GM23338 (cell line): ENCODE measurements around the gene SYT15. TPM values are rescaled to one million over a fixed set of nuclear protein-coding genes. Genes with fewer than 3 reads are reported as not detected.
A peak's percentile ranks its signal among the peaks of the same experiment; 100 is the strongest.

Experiments used
- ATAC-seq: fragments of 200-7000 bp; cut with Tn5 transposase; 3 replicates; pipeline ENCODE4 v1.9.1; 2020
- DNase-seq: peaks from one replicate; pipeline ENCODE4 v3.0.0-alpha.2; 2015; ENCODE audit warnings: low spot score
- H2AFZ ChIP-seq: fragments of 200-600 bp; sonication (generic); 2 replicates; pipeline ENCODE4 v1.8.0; 2016; ENCODE audit warnings: antibody characterized with exemption, mild to moderate bottlenecking, moderate library complexity
- H3F3A ChIP-seq: fragments of 200-600 bp; sonication (generic); replicated peaks from 2 replicates; pipeline ENCODE4 v1.8.0; 2017; ENCODE audit warnings: antibody characterized with exemption, mixed run types, low read depth
- H3K27ac ChIP-seq: fragments of 200-600 bp; sonication (generic); 2 replicates; pipeline ENCODE4 v1.6.1; 2016; ENCODE audit warnings: low read depth
- H3K27me3 ChIP-seq: fragments of 200-600 bp; sonication (generic); 2 replicates; pipeline ENCODE4 v1.8.0; 2016; ENCODE audit warnings: mild to moderate bottlenecking, mixed run types, moderate library complexity; ENCODE audit not compliant: insufficient read depth
- H3K36me3 ChIP-seq: fragments of 200-600 bp; sonication (generic); 2 replicates; pipeline ENCODE4 v1.8.0; 2016; ENCODE audit warnings: mild to moderate bottlenecking; ENCODE audit not compliant: insufficient read depth
- H3K4me1 ChIP-seq: fragments of 200-600 bp; sonication (generic); 2 replicates; pipeline ENCODE4 v1.8.0; 2016; ENCODE audit warnings: mild to moderate bottlenecking, moderate library complexity; ENCODE audit not compliant: insufficient read depth
- H3K4me2 ChIP-seq: fragments of 200-600 bp; sonication (generic); 2 replicates; pipeline ENCODE4 v1.7.1; 2017; ENCODE audit warnings: mixed run types
- H3K4me3 ChIP-seq: fragments of 200-600 bp; sonication (generic); 2 replicates; pipeline ENCODE4 v1.6.1; 2016; ENCODE audit warnings: mixed run types
- H3K79me2 ChIP-seq: fragments of 200-600 bp; sonication (generic); replicated peaks from 2 replicates; pipeline ENCODE4 v1.8.0; 2017; ENCODE audit warnings: mild to moderate bottlenecking; ENCODE audit not compliant: insufficient read depth
- H3K9me2 ChIP-seq: fragments of 200-600 bp; sonication (generic); 2 replicates; pipeline ENCODE4 v1.8.0; 2017; ENCODE audit not compliant: insufficient read depth
- H4K20me1 ChIP-seq: fragments of 200-600 bp; sonication (generic); replicated peaks from 2 replicates; pipeline ENCODE4 v1.8.0; 2017; ENCODE audit warnings: mild to moderate bottlenecking; ENCODE audit not compliant: insufficient read depth
- H3K27ac Mint-ChIP-seq: 2 replicates; pipeline ENCODE4 v1.8.0; 2020; ENCODE audit warnings: inconsistent platforms, mild to moderate bottlenecking, moderate library complexity, mixed read lengths
- H3K27me3 Mint-ChIP-seq: 3 replicates; pipeline ENCODE4 v1.8.0; 2022; ENCODE audit warnings: low read depth, mild to moderate bottlenecking, moderate library complexity, mixed read lengths, inconsistent platforms; ENCODE audit not compliant: insufficient read depth, poor library complexity
- H3K36me3 Mint-ChIP-seq: 3 replicates; pipeline ENCODE4 v1.8.0; 2021; ENCODE audit warnings: low read depth, mild to moderate bottlenecking, inconsistent platforms, moderate library complexity, mixed read lengths
- H3K4me1 Mint-ChIP-seq: 3 replicates; pipeline ENCODE4 v1.8.0; 2020; ENCODE audit warnings: mild to moderate bottlenecking, inconsistent platforms, mixed read lengths
- H3K4me3 Mint-ChIP-seq: 3 replicates; pipeline ENCODE4 v1.8.0; 2021; ENCODE audit warnings: moderate library complexity, mild to moderate bottlenecking, inconsistent platforms, mixed read lengths
- H3K9me3 Mint-ChIP-seq: 3 replicates; pipeline ENCODE4 v1.8.0; 2020; ENCODE audit warnings: moderate library complexity, mild to moderate bottlenecking, inconsistent platforms, mixed read lengths
- CREB1 ChIP-seq: fragments of 250-450 bp; sonication (Bioruptor Pico); IDR thresholded peaks from 2 replicates; pipeline ENCODE4 v1.5.0; 2020; ENCODE audit warnings: low read depth, mild to moderate bottlenecking, moderate library complexity
- ETS1 ChIP-seq: IDR thresholded peaks from 2 replicates; pipeline ENCODE4 v1.6.1; 2016; ENCODE audit warnings: antibody characterized with exemption
- EZH2 ChIP-seq: fragments of 200-600 bp; sonication (generic); IDR thresholded peaks from one replicate; pipeline ENCODE4 v1.8.0; 2017; ENCODE audit warnings: antibody characterized with exemption, mild to moderate bottlenecking, low read depth; ENCODE audit not compliant: unreplicated experiment
- EZH2phosphoT487 ChIP-seq: fragments of 200-600 bp; sonication (generic); IDR thresholded peaks from one replicate; pipeline ENCODE4 v1.8.1; 2018; ENCODE audit warnings: antibody characterized with exemption; ENCODE audit not compliant: unreplicated experiment
- JUNB ChIP-seq: IDR thresholded peaks from one replicate; pipeline ENCODE4 v1.6.1; 2016; ENCODE audit warnings: antibody characterized with exemption; ENCODE audit not compliant: unreplicated experiment
- NANOG ChIP-seq: IDR thresholded peaks from 2 replicates; pipeline ENCODE4 v1.6.1; 2016; ENCODE audit warnings: antibody characterized with exemption, borderline replicate concordance
- POLR2AphosphoS5 ChIP-seq: IDR thresholded peaks from 2 replicates; pipeline ENCODE4 v1.6.1; 2016; ENCODE audit warnings: antibody characterized with exemption, low read depth
- REST ChIP-seq: IDR thresholded peaks from one replicate; pipeline ENCODE4 v1.6.1; 2018; ENCODE audit warnings: antibody characterized with exemption; ENCODE audit not compliant: unreplicated experiment
- STAT1 ChIP-seq: IDR thresholded peaks from one replicate; pipeline ENCODE4 v1.6.1; 2016; ENCODE audit warnings: antibody characterized with exemption; ENCODE audit not compliant: unreplicated experiment
- ZNF114 ChIP-seq: fragments of 250-450 bp; sonication (Bioruptor Pico); IDR thresholded peaks from 2 replicates; pipeline ENCODE4 v1.5.0; 2020; ENCODE audit warnings: mild to moderate bottlenecking, moderate library complexity
- ZNF331 ChIP-seq: fragments of 250-450 bp; sonication (Bioruptor Pico); IDR thresholded peaks from 2 replicates; pipeline ENCODE4 v1.5.0; 2020; ENCODE audit warnings: low read depth, mild to moderate bottlenecking, moderate library complexity
- polyA plus RNA-seq: library from polyadenylated mRNA; unstranded; fragments of >200 nt; fragmentation: Nextera tagmentation; extraction: Ambion mirVana; gene quantifications from 2 replicates; pipeline ENCODE4 v1.2.1, GENCODE V29; 2016
- total RNA-seq: library from RNA; depleted of rRNA; stranded (reverse); fragments of >200 nt; shearing (Covaris generic); gene quantifications from 2 replicates; pipeline ENCODE4 v1.2.3, GENCODE V29; 2014
- TF ChIP-seq, protein P1 (sequence below): fragments of 250-450 bp; sonication (Bioruptor Pico); IDR thresholded peaks from 2 replicates; pipeline ENCODE4 v1.5.0; 2020; ENCODE audit warnings: mild to moderate bottlenecking, moderate library complexity
- TF ChIP-seq, protein P2 (sequence below), 2 experiments: fragments of 200-600 bp in 1 of 2; sonication (generic) in 1 of 2; conservative IDR thresholded peaks; 2 replicates each; pipeline versions ENCODE4 v1.5.1 to v1.6.1; 2016 to 2017; ENCODE audit warnings: antibody characterized with exemption in 2 of 2, low read depth in 2 of 2, mild to moderate bottlenecking in 2 of 2, moderate library complexity in 1 of 2

Gene SYT15
- total and polyA plus RNA-seq, 2 experiments from 2014 or later = 1.5 TPM; not detected in 1

GRCh38 chr10:46555366-46555712 lies 23.6 kb upstream of the SYT15 start:
- Histone ChIP-seq H3K9me2 (peaks cover 4% of the 10 kb centered on the region; the same call in 1 of the 2 replicates), H3K4me1 (peaks cover 20% of the 10 kb centered on the region), H3K27ac (no peak overlapping the region), H3K4me2 (peak overlapping the region; percentile 100), H3K79me2 (peaks cover 10% of the 10 kb centered on the region; the same call in 1 of the 2 replicates), H3K36me3 (peaks cover 5% of the 10 kb centered on the region), H4K20me1 (peaks cover 27% of the 10 kb centered on the region), H3K27me3 (peaks cover 16% of the 10 kb centered on the region), H3K4me3 (peak overlapping the region; percentile 96), H3F3A (0 out of 2 replicates have a peak, but pooled peaks cover 6% of the 10 kb centered on the region), H2AFZ (peak overlapping the region; percentile 100)
- Mint-ChIP-seq H3K4me1 (peaks cover 4% of the 10 kb centered on the region; the same call in 2 of the 3 replicates), H3K36me3 (peaks cover 1% of the 10 kb centered on the region; the same call in 1 of the 3 replicates), H3K9me3 (peaks cover 3% of the 10 kb centered on the region; the same call in 1 of the 3 replicates), H3K27me3 (peaks cover 11% of the 10 kb centered on the region), H3K4me3 (no peak overlapping the region), H3K27ac (no peak overlapping the region)
- DNase-seq (peak; percentile 63), ATAC-seq (peak; percentile 21)
- TF ChIP-seq POLR2AphosphoS5 (no peak), ZNF331 (CRISPR knock-in tag) (no peak), ZNF114 (CRISPR knock-in tag) (no peak), REST (no peak), JUNB (no peak), ETS1 (no peak), STAT1 (no peak), EZH2 (no peak), CREB1 (CRISPR knock-in tag) (no peak), EZH2phosphoT487 (no peak), NANOG (no peak)
- TF ChIP-seq, protein P1, sequence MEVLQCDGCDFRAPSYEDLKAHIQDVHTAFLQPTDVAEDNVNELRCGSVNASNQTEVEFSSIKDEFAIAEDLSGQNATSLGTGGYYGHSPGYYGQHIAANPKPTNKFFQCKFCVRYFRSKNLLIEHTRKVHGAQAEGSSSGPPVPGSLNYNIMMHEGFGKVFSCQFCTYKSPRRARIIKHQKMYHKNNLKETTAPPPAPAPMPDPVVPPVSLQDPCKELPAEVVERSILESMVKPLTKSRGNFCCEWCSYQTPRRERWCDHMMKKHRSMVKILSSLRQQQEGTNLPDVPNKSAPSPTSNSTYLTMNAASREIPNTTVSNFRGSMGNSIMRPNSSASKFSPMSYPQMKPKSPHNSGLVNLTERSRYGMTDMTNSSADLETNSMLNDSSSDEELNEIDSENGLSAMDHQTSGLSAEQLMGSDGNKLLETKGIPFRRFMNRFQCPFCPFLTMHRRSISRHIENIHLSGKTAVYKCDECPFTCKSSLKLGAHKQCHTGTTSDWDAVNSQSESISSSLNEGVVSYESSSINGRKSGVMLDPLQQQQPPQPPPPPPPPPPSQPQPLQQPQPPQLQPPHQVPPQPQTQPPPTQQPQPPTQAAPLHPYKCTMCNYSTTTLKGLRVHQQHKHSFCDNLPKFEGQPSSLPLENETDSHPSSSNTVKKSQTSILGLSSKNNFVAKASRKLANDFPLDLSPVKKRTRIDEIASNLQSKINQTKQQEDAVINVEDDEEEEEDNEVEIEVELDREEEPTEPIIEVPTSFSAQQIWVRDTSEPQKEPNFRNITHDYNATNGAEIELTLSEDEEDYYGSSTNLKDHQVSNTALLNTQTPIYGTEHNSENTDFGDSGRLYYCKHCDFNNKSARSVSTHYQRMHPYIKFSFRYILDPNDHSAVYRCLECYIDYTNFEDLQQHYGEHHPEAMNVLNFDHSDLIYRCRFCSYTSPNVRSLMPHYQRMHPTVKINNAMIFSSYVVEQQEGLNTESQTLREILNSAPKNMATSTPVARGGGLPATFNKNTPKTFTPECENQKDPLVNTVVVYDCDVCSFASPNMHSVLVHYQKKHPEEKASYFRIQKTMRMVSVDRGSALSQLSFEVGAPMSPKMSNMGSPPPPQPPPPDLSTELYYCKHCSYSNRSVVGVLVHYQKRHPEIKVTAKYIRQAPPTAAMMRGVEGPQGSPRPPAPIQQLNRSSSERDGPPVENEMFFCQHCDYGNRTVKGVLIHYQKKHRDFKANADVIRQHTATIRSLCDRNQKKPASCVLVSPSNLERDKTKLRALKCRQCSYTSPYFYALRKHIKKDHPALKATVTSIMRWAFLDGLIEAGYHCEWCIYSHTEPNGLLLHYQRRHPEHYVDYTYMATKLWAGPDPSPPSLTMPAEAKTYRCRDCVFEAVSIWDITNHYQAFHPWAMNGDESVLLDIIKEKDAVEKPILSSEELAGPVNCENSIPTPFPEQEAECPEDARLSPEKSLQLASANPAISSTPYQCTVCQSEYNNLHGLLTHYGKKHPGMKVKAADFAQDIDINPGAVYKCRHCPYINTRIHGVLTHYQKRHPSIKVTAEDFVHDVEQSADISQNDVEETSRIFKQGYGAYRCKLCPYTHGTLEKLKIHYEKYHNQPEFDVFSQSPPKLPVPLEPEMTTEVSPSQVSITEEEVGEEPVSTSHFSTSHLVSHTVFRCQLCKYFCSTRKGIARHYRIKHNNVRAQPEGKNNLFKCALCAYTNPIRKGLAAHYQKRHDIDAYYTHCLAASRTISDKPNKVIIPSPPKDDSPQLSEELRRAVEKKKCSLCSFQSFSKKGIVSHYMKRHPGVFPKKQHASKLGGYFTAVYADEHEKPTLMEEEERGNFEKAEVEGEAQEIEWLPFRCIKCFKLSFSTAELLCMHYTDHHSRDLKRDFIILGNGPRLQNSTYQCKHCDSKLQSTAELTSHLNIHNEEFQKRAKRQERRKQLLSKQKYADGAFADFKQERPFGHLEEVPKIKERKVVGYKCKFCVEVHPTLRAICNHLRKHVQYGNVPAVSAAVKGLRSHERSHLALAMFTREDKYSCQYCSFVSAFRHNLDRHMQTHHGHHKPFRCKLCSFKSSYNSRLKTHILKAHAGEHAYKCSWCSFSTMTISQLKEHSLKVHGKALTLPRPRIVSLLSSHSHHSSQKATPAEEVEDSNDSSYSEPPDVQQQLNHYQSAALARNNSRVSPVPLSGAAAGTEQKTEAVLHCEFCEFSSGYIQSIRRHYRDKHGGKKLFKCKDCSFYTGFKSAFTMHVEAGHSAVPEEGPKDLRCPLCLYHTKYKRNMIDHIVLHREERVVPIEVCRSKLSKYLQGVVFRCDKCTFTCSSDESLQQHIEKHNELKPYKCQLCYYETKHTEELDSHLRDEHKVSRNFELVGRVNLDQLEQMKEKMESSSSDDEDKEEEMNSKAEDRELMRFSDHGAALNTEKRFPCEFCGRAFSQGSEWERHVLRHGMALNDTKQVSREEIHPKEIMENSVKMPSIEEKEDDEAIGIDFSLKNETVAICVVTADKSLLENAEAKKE (CRISPR knock-in tag) = no peak
- TF ChIP-seq, protein P2, sequence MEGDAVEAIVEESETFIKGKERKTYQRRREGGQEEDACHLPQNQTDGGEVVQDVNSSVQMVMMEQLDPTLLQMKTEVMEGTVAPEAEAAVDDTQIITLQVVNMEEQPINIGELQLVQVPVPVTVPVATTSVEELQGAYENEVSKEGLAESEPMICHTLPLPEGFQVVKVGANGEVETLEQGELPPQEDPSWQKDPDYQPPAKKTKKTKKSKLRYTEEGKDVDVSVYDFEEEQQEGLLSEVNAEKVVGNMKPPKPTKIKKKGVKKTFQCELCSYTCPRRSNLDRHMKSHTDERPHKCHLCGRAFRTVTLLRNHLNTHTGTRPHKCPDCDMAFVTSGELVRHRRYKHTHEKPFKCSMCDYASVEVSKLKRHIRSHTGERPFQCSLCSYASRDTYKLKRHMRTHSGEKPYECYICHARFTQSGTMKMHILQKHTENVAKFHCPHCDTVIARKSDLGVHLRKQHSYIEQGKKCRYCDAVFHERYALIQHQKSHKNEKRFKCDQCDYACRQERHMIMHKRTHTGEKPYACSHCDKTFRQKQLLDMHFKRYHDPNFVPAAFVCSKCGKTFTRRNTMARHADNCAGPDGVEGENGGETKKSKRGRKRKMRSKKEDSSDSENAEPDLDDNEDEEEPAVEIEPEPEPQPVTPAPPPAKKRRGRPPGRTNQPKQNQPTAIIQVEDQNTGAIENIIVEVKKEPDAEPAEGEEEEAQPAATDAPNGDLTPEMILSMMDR (conservative IDR thresholded peaks at IDR 0.05; ENCODE audit: low read depth in 2 of 2) = no peak
